MM.1S (cell line): ENCODE measurements around the gene EBF4.

Experiments used
- CTCF ChIP-seq: fragments of 300-600 bp; sonication (generic); IDR thresholded peaks from 2 replicates; pipeline ENCODE4 v1.5.1; 2016; ENCODE audit warnings: antibody characterized with exemption, low read length, mixed read lengths
- EZH2 ChIP-seq: fragments of 300-600 bp; sonication (generic); optimal IDR thresholded peaks from 2 replicates; pipeline ENCODE3; 2017; ENCODE audit warnings: low read depth, mild to moderate bottlenecking, antibody characterized with exemption, low read length, mixed read lengths

- TF ChIP-seq CTCF (no peak), EZH2 (no peak)
These were observed 7.3 kb downstream of the EBF4 start for GRCh38 chr20:2699775-2700413.
